Retina (tissue), 1 donor: ENCODE results near the gene GPR62.

Experiments used
- DNase-seq: peaks from one replicate; pipeline ENCODE4 v3.0.0-alpha.2; 2016

GPR62 gene

GRCh38 chr3:51955893-51956770 is 951 bp downstream of the GPR62 start:
- peak; percentile 89 for DNase-seq

- no peak for DNase-seq
Measured at GRCh38 chr3:51957520-51958205, 2.5 kb downstream of the GPR62 start.

GRCh38 chr3:51958603-51959521 is 3.7 kb downstream of the GPR62 start:
- DNase-seq = no peak

- no peak for DNase-seq
Measured at GRCh38 chr3:51959651-51960050, 4.5 kb downstream of the GPR62 start.

GRCh38 chr3:51960386-51960785 is 5.2 kb downstream of the GPR62 start:
- DNase-seq = no peak

- no peak for DNase-seq
Measured at GRCh38 chr3:51961011-51961410, 5.8 kb downstream of the GPR62 start.

GRCh38 chr3:51961602-51962569 is 6.7 kb downstream of the GPR62 start:
- DNase-seq = no peak

- peak; percentile 55 for DNase-seq
Measured at GRCh38 chr3:51962854-51963530, 7.8 kb downstream of the GPR62 start.

GRCh38 chr3:51963951-51964451 is 8.8 kb downstream of the GPR62 start:
- peak; percentile 78 for DNase-seq

GRCh38 chr3:51964521-51964920 is 9.3 kb downstream of the GPR62 start:
- DNase-seq = no peak

- DNase-seq = no peak
Measured at GRCh38 chr3:51966016-51966415, 10.8 kb downstream of the GPR62 start.

GRCh38 chr3:51966486-51966885 is 11.3 kb downstream of the GPR62 start:
- DNase-seq = peak; percentile 35

- DNase-seq = peak; percentile 45
Measured at GRCh38 chr3:51966922-51967383, 11.8 kb downstream of the GPR62 start.

GRCh38 chr3:51967384-51968169 is 12.4 kb downstream of the GPR62 start, which contains the start of gene PCBP4:
PCBP4 (minus strand) TSS chr3:51967454; CDS start chr3:51961240, 6,214 bp downstream.
- no peak for DNase-seq

GRCh38 chr3:51968170-51968775 is 13.1 kb downstream of the GPR62 start:
- peak; percentile 86 for DNase-seq

- DNase-seq = peak; percentile 25
Measured at GRCh38 chr3:51968883-51969678, 13.9 kb downstream of the GPR62 start.

GRCh38 chr3:51969841-51970240 is 14.7 kb downstream of the GPR62 start:
- DNase-seq = no peak

GRCh38 chr3:51970606-51971300 is 15.6 kb downstream of the GPR62 start:
- no peak for DNase-seq
